Gastrocnemius medialis (tissue), 4 donors: ENCODE data around the gene ABTB2.

Experiments used
- POLR2A ChIP-seq, 2 donors: fragments of 450-650 bp; IDR thresholded peaks; one replicate each; pipeline ENCODE4 v1.6.1; 2017; ENCODE audit warnings: antibody characterized with exemption in 2 of 2, mild to moderate bottlenecking in 2 of 2, moderate library complexity in 2 of 2
- TF ChIP-seq, protein P1 (sequence below), 5 experiments: fragments of 450-650 bp in 3 of 5; fragments of 200-600 bp in 2 of 5; sonication (generic) in 2 of 5; IDR thresholded peaks in 4 of 5; conservative IDR thresholded peaks in 1 of 5; 1 replicate in 4 of 5; 2 replicates in 1 of 5; pipeline ENCODE4 v1.5.1; 2016 to 2019; ENCODE audit warnings: antibody characterized with exemption in 5 of 5, mild to moderate bottlenecking in 3 of 5, moderate library complexity in 3 of 5

- TF ChIP-seq, protein P1, sequence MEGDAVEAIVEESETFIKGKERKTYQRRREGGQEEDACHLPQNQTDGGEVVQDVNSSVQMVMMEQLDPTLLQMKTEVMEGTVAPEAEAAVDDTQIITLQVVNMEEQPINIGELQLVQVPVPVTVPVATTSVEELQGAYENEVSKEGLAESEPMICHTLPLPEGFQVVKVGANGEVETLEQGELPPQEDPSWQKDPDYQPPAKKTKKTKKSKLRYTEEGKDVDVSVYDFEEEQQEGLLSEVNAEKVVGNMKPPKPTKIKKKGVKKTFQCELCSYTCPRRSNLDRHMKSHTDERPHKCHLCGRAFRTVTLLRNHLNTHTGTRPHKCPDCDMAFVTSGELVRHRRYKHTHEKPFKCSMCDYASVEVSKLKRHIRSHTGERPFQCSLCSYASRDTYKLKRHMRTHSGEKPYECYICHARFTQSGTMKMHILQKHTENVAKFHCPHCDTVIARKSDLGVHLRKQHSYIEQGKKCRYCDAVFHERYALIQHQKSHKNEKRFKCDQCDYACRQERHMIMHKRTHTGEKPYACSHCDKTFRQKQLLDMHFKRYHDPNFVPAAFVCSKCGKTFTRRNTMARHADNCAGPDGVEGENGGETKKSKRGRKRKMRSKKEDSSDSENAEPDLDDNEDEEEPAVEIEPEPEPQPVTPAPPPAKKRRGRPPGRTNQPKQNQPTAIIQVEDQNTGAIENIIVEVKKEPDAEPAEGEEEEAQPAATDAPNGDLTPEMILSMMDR (IDR thresholded peaks at IDR 0.05 in 4 of 5, conservative IDR thresholded peaks at IDR 0.05 in 1 of 5), result no peak
- no peak for TF ChIP-seq POLR2A (IDR thresholded peaks at IDR 0.05)
Observed at GRCh38 chr11:34251589-34251980, 106.2 kb downstream of the ABTB2 start.
